ENCODE measurements around the gene CCDC9B.

Gene CCDC9B

DNA sequence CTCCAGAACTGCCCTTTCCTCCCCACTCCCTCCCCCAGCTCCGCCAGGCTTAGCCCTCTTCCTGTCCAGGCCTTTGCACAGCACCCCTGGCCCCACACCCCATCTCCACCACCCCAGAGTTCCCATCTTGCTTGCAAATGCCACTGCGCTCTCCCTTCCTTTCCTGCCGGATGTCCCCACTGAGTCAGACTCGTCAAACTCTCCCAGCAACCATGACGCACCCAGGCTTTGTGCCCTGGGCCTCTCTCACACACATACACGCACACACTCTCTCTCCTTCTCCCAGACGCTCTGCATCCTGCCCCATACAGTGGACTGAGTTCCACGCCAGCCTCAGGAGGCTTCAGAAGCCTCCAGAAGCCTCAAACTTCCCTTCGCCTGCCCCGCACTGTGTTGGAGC, 2.8 kb upstream of the CCDC9B start:
- DNase-seq (no peak), ATAC-seq (no peak)
- Mint-ChIP-seq H3K36me3 (ENCODE audit: low read depth) (no peaks in the 10 kb centered on the region), H3K4me3 (no peak overlapping the region), H3K9me3 (no peaks in the 10 kb centered on the region), H3K27me3 (no peaks in the 10 kb centered on the region), H3K4me1 (no peaks in the 10 kb centered on the region), H3K27ac (no peak overlapping the region)

DNA sequence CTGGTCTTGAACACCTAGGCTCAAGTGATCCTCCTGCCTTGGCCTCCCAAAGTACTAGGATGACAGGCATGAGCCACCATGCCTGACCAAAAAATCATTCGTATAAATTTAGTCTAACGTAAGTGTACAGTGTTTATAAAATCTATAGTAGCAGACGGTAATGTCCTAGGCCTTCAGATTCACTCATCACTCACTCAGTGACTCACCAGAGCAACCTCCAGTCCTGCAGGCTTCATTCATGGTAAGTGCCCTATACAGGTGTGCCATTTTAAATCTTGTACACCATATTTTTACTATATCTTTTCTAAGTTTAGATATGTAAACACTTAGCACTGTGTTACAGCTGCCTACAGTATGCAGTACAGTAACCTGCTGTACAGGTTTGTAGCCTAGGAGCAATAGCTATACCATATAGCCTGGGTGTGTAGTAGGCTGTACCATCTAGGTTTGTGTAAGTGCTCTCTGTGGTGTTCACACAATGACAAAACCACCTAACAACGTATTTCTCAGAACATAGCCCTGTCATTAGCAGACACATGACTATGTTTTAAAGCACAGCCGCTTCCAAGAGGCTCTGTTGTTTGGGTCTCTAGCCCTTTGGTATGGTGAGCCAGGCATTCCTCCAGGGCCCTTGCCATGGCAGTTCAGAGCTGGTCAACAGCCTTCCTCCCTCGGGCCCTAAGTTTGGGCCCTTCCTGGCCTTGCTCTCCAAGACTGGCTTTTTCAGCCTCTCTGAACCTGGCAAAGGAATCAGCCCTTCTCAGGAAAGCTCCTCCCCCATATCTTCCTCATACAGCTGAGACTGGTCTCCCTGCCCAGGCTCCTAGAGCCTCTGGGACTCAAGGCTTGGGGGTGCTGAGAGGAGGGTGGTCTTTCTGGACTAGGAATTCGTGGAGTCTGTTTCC, 1.9 kb upstream of the CCDC9B start:
- DNase-seq (no peak), ATAC-seq (no peak)
- H3K36me3 Mint-ChIP-seq (ENCODE audit: low read depth) = no peaks in the 10 kb centered on the region
- no peak overlapping the region for H3K27ac Mint-ChIP-seq
- H3K4me3 Mint-ChIP-seq = no peak overlapping the region
- peaks cover 2% of the 10 kb centered on the region for H3K4me1 Mint-ChIP-seq
- H3K9me3 Mint-ChIP-seq = no peaks in the 10 kb centered on the region
- H3K27me3 Mint-ChIP-seq = no peaks in the 10 kb centered on the region

DNA sequence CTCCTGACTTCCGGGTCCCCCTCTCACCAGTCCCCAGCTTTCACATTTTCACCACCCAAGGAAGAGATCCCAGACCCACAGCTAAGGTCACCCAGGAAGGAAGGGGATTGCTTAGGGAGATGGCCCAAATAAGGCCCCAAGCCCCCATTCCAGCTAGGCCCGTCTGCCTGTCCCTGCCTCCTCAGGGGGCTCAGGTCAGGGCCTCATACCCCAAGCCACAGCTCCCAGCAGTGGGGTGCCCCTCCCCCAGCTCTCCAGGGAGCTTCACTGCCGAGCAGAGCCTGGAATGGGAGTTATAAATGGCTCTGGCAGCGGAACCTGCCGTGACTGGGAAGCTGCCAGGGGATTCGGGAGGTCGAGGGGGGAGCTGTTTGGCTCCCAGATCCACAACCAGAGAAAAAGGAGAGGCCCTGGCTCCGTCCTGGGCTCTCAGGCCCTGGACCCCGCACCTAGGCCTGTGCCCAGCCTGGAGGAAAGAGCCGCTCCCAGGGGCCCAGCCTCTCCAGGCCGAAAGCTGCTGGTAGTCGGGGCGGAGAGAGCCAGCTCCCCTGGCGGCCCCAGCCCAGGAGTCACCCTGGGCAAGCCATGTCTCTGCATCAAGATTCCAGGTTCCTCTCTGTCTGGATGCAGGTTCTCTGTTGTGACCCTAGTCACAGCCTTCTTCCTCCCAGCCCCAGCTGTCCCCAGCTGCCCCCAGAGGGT, 550 bp downstream of the CCDC9B start:
- ATAC-seq = no peak
- no peaks in the 10 kb centered on the region for H3K9me3 Mint-ChIP-seq
- no peak overlapping the region for H3K27ac Mint-ChIP-seq
- no peaks in the 10 kb centered on the region for H3K27me3 Mint-ChIP-seq
- H3K4me3 Mint-ChIP-seq = no peak overlapping the region
- peaks cover 2% of the 10 kb centered on the region for H3K4me1 Mint-ChIP-seq
- DNase-seq = no peak
- H3K36me3 Mint-ChIP-seq (ENCODE audit: low read depth) = no peaks in the 10 kb centered on the region

DNA sequence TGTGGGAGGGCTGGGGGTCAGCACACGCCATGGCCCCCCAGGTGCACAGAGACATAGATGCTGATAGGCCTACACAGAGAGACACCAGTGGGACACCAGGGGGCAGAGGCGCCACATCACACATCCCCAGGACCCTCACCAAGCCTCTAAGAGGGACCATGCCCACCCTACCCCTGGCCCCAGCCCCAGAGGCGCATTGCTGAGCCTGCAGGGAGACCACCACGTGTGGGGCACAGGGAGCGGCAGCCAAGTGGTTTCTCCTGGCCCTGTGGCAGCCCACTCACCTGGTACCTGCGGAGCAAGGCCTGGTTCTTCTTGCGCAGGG, 1.2 kb downstream of the CCDC9B start:
- no peak overlapping the region for H3K4me3 Mint-ChIP-seq
- no peak for DNase-seq
- ATAC-seq = no peak
- H3K36me3 Mint-ChIP-seq (ENCODE audit: low read depth) = no peaks in the 10 kb centered on the region
- no peaks in the 10 kb centered on the region for H3K27me3 Mint-ChIP-seq
- peaks cover 4% of the 10 kb centered on the region for H3K4me1 Mint-ChIP-seq
- H3K9me3 Mint-ChIP-seq = no peaks in the 10 kb centered on the region
- H3K27ac Mint-ChIP-seq = no peak overlapping the region

DNA sequence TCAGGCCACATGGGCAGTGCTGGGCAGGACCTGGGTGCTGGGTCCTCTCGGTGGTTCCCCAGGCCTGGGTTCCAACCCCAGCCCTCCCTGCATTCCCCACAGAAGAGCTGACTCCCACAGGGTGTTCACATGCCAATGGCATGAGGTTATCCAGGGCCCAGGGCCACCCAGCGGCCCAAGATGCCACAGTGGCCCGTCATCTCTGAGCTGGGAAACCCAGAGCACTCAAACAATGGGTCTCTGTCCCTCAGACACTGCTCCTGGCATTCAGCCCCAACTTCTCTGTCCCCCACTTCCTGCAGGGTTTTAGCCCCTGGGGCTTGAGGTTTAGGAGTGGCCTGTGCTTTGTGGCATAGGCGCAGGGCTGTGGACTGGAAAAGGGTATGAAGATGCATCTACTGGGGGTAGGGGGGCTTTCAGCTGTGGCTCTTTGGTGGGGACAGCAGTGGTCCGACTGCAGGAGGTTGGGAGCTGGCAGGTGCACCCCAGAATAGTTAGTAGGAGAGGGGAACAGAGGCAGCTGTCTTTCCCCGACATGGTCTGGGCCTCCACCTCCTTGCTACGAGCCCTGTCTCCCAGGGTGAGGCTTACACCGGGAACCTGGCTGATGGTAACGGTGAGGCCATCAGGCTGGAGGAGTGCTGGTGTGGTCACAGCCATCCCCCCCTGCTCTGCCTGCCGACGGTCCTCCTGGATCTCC, 1.7 kb downstream of the CCDC9B start:
- ATAC-seq (no peak), DNase-seq (no peak)
- H3K27me3 Mint-ChIP-seq = no peaks in the 10 kb centered on the region
- no peaks in the 10 kb centered on the region for H3K9me3 Mint-ChIP-seq
- peaks cover 9% of the 10 kb centered on the region for H3K4me1 Mint-ChIP-seq
- H3K36me3 Mint-ChIP-seq (ENCODE audit: low read depth) = no peaks in the 10 kb centered on the region
- no peak overlapping the region for H3K27ac Mint-ChIP-seq
- no peak overlapping the region for H3K4me3 Mint-ChIP-seq

DNA sequence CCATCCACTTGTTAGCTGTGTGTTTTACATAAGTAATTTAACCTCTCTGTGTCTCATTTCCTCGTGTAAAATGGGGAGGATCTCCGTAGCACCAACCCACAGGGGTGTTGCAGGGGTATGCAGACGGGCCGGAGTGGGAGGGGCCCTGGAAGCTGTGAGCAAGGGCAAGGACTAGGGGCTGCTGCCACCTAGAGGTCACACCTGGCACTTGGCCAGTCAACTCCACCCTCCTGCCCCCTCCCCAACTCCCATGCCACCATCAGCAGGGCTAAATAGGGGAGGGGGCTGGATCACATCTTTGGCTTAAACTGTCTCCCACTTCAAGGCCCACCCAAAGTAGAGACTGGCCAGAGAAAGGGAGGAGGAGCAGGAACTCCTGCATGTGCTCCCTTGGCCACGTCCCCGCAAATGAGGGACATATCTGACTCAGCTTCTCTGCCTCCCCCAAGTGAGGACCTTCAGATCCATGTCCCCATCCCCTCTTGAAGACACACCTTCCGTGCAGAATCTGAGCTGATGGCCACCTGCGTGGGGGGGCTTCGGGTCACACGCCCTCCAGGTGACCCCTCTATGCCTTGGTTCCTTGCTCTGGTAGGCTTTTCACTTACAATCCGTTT, 2.6 kb downstream of the CCDC9B start:
- Mint-ChIP-seq H3K9me3 (no peaks in the 10 kb centered on the region), H3K4me3 (no peak overlapping the region)
- DNase-seq = peak; percentile 85

DNA sequence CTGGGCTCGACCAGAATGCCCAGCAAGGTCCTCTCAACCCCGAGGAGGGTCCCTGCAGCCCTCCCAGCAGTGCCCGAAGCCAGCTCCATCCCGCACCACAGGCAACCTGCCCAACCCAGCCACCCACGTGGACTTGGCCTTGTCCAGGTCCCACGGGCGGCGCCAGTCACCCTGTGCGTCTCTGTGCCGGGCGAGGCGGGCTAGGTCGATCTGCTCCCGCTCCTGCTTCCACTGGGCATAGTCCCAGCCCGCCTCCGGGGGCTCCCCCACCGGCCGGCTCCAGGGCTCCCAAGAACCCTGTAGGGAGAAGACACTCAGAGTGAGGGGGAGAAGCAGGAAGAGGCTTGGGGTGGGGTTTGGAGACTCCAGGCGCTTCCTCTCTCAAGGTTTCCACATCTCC, 3.1 kb downstream of the CCDC9B start:
- no peaks in the 10 kb centered on the region for H3K9me3 Mint-ChIP-seq
- peaks cover 16% of the 10 kb centered on the region for H3K4me1 Mint-ChIP-seq
- H3K36me3 Mint-ChIP-seq (ENCODE audit: low read depth) = no peaks in the 10 kb centered on the region
- no peak overlapping the region for H3K27ac Mint-ChIP-seq
- DNase-seq (no peak), ATAC-seq (no peak)
- H3K4me3 Mint-ChIP-seq = no peak overlapping the region
- H3K27me3 Mint-ChIP-seq = no peaks in the 10 kb centered on the region

More for the DNA sequence above, 2.6 kb downstream of the CCDC9B start:
- ATAC-seq = peak; percentile 82
- no peak overlapping the region for H3K27ac Mint-ChIP-seq
- H3K36me3 Mint-ChIP-seq (ENCODE audit: low read depth) = no peaks in the 10 kb centered on the region
- H3K4me1 Mint-ChIP-seq = peaks cover 14% of the 10 kb centered on the region
- no peaks in the 10 kb centered on the region for H3K27me3 Mint-ChIP-seq

DNA sequence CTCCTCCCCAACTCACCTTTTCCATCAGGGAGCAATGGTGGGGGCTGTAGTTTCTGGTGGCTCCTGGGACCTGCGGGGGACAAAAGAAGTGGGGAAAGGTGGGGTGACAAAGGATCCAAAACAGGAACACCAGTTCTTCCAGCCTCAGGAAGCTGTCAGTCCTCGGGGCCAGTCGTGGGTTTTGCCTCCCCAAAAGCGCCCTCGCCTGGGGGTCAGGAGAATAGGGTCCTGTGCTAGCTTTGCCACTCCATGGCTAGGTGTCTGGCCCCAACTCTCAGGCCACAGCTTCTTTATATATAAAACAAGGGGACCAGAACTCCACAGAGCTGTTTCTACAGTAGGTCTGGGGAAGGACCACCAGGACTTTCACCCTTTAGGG, 4.0 kb downstream of the CCDC9B start:
- peak; percentile 27 for DNase-seq
- no peaks in the 10 kb centered on the region for H3K36me3 Mint-ChIP-seq (ENCODE audit: low read depth)
- no peak overlapping the region for H3K27ac Mint-ChIP-seq
- peaks cover 16% of the 10 kb centered on the region for H3K4me1 Mint-ChIP-seq
- no peaks in the 10 kb centered on the region for H3K27me3 Mint-ChIP-seq
- no peaks in the 10 kb centered on the region for H3K9me3 Mint-ChIP-seq
- H3K4me3 Mint-ChIP-seq = no peak overlapping the region
- ATAC-seq = no peak

DNA sequence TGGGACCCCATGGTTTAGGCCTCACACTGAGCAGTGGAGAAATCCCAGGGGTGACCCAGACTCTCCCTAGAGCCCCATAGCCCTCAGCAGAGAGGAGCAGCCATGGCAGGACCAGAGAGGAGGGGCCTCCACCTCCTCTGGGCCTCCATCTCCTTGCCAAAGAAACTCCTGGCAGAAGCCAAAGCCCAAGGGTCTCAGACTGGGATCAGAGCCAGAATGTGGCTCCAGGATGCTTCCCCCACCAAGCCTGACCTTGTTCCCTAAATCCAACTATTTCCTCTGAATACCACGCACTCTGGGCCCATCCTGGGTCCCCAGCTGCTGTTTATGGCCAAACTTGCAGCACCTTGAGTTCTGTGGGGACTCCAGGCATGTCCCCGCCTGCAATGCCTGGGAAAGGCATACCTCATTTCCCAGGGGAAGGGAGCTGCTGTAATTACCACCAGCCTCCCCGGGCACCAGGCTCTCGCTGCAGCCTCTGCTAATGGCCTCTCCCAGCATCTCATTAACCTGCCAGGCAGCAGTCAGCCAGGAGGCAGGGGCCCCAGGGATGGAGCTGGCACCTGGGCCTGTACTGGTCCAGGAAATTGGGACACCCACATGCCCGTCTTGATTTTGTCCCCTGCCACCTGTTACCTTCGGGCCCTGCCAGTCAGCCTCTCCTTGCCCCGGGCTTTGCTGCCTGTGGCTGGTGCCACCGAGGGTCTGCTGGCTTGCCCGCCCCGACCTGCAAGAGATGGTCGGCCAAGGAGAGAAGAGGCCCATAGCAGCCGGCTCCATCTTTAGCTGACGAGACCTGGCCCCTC, 4.6 kb downstream of the CCDC9B start:
- Mint-ChIP-seq H3K36me3 (ENCODE audit: low read depth) (no peaks in the 10 kb centered on the region), H3K4me1 (peaks cover 16% of the 10 kb centered on the region), H3K9me3 (no peaks in the 10 kb centered on the region), H3K4me3 (no peak overlapping the region), H3K27me3 (no peaks in the 10 kb centered on the region), H3K27ac (no peak overlapping the region)
- ATAC-seq = no peak
- DNase-seq = no peak

DNA sequence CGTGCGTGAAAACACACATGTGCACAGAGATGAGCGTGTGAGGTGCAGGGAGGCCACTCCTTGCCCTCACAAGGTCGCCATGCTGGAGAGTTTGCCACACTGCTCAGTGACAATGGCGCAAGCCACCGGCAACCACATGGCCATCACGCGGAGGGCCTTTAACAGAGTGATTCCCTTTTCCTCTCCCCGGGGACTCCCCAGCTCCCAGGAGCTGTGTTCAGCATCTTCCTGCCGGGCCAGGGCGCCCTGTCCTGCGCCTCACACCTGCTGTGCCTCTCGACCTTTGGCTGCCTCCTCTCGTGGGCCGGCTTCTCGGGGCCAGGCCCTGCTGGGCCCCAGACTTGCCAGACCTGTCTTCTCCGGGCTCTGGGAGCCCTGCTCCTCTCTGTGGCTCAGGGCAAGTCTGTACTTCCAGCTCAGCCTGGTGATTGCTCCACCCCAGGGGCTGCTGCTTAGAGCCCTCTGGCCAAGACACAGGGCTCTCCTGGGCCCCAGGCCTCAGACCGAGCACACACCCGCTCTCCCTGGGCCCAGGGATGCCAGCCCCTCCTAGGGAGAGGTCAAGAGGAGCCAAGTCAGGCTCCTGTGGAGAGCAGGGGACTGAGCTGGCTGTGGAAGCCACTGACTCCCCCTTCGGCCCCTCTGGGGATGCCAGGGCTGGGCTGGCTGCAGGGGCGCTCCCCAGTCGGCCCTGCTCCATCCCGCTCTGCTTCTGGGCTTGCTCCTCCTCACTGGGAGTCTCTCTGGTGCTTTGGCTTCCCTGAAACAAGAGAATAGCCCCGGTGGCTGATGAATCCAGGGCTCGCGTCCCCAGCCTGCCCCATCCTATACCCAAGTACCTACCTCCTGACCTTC, 5.6 kb downstream of the CCDC9B start:
- H3K36me3 Mint-ChIP-seq (ENCODE audit: low read depth) = no peaks in the 10 kb centered on the region
- H3K27me3 Mint-ChIP-seq = no peaks in the 10 kb centered on the region
- ATAC-seq (no peak), DNase-seq (no peak)
- H3K4me1 Mint-ChIP-seq = peaks cover 16% of the 10 kb centered on the region
- H3K9me3 Mint-ChIP-seq = no peaks in the 10 kb centered on the region
- no peak overlapping the region for H3K4me3 Mint-ChIP-seq
- H3K27ac Mint-ChIP-seq = no peak overlapping the region

DNA sequence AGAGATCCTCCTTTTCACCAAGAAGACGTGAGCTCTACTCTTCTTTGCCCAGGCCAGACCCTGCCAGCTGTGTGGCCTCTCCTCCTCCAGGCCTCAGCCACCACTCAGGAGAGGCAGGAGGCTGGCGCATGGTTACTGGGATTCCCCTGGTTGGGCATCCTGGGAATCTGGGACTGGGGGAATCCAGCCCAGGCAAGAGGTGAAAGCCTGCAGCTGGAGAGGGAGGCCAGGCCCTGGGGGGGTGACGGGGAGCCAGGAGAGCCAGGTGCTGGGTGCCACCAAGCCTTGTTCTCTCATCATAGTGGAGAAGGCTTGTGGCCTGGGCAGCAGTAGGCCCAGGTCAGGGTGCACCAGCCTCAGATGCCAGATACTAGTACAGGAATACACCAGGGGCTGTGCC, 6.2 kb downstream of the CCDC9B start:
- ATAC-seq = no peak
- H3K4me1 Mint-ChIP-seq = peaks cover 16% of the 10 kb centered on the region
- no peak for DNase-seq
- no peaks in the 10 kb centered on the region for H3K36me3 Mint-ChIP-seq (ENCODE audit: low read depth)
- no peaks in the 10 kb centered on the region for H3K9me3 Mint-ChIP-seq
- no peak overlapping the region for H3K27ac Mint-ChIP-seq
- no peak overlapping the region for H3K4me3 Mint-ChIP-seq
- H3K27me3 Mint-ChIP-seq = no peaks in the 10 kb centered on the region

DNA sequence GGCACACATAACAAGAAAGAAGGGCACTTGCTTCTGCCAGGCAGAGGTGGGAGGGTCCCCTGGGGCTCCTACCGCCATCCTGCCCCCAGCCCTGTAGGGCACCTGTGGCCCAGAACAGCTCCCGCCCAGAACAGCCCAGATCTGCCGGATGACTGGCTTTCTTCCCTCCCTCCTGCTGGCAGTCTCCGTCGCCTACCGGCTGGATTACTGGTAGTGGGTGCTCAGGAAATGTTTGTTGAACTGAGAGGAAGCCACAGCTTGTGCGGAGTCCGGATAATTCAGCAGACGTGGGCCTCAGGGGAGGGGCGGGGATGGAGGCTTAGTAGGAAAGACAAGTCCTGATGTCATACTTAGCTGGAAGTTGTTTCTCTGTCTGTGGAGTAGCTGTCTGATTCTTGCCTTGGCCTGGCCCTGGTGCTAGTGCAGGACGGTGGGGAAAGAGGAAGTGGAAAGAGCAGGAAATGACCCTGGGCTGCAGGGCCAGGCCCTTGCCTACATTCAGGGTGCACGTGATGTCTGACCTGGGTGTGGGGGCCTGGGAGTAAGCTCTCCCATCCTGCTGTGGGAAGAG, 6.7 kb downstream of the CCDC9B start:
- H3K36me3 Mint-ChIP-seq (ENCODE audit: low read depth) = no peaks in the 10 kb centered on the region
- DNase-seq (no peak), ATAC-seq (peak; percentile 18)
- H3K4me1 Mint-ChIP-seq = peaks cover 16% of the 10 kb centered on the region
- H3K4me3 Mint-ChIP-seq = no peak overlapping the region
- H3K9me3 Mint-ChIP-seq = no peaks in the 10 kb centered on the region
- no peak overlapping the region for H3K27ac Mint-ChIP-seq
- H3K27me3 Mint-ChIP-seq = no peaks in the 10 kb centered on the region

DNA sequence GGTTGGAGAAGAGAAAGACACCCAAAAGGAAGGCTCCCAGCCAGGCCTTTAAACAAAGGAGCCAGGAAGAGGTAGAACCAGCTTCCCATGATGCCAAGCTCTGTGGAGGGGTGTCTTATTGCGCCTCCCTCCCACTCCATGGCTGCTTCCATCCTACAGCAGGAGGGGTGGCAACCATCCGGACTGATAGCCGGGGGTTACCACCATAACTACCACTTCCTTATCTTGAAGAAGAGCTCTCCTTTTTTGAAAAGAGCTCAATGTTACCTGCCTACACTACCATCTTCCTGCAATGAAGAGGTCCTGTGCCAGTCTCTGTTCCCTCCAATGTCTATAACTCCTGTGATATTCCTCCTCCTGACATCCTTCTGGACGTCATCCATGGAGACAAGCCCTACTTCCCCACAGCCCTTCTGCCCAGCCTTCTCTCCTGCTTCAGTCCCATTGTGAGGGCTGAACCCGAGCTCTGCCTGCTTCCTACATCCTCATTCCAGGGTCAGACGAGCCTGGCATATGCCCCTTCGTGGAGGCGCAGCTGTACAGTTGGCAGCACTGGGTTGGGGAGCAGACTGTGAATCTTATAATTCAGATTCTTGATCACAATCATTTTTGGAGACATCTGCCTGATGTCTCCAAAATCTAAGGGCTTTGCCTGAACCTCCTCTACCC, 8.5 kb downstream of the CCDC9B start:
- H3K4me1 Mint-ChIP-seq = peaks cover 13% of the 10 kb centered on the region

More for the DNA sequence above, 8.5 kb downstream of the CCDC9B start:
- H3K4me3 Mint-ChIP-seq = no peak overlapping the region
- ATAC-seq (no peak), DNase-seq (no peak)
- H3K9me3 Mint-ChIP-seq = no peaks in the 10 kb centered on the region
- H3K36me3 Mint-ChIP-seq (ENCODE audit: low read depth) = no peaks in the 10 kb centered on the region
- no peak overlapping the region for H3K27ac Mint-ChIP-seq
- no peaks in the 10 kb centered on the region for H3K27me3 Mint-ChIP-seq

All from activated naive CD8-positive, alpha-beta T cell treated with anti-CD3 and anti-CD28 coated beads, Interleukin-2, amount 50 U/mL, for 24 hours (primary cell).